Sigmoid colon (tissue), 3 donors: ENCODE results near the gene KEAP1.

Source experiments
- POLR2A ChIP-seq, 2 donors: fragments of 450-650 bp; IDR thresholded peaks; one replicate each; pipeline ENCODE4 v1.6.1; 2016; ENCODE audit warnings: antibody characterized with exemption in 2 of 2, mild to moderate bottlenecking in 2 of 2, moderate library complexity in 2 of 2
- TF ChIP-seq, protein P1 (sequence below), 4 experiments: fragments of 450-650 bp in 3 of 4; fragments of 200-600 bp in 1 of 4; IDR thresholded peaks; one replicate each; pipeline ENCODE4 v1.5.1; 2016 to 2019; ENCODE audit warnings: antibody characterized with exemption in 4 of 4, mild to moderate bottlenecking in 3 of 4, moderate library complexity in 2 of 4

DNA sequence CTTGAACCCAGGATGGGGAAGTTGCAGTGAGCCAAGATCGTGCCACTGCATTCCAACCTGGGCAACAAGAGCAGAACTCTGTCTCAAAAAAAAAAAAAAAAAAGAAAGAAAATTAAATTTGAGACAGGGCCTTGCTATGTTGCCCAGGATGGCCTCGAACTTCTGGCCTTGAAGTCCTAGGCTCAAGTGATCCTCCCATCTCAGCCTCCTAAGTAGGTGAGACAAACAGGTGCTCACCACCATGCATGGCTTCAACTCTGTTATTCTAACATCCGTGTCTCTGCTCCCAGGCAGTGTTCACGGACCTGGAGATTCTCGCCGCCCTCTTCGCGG lies 42.5 kb downstream of the KEAP1 start:
- no peak for TF ChIP-seq POLR2A (IDR thresholded peaks at IDR 0.05)
- TF ChIP-seq, protein P1, sequence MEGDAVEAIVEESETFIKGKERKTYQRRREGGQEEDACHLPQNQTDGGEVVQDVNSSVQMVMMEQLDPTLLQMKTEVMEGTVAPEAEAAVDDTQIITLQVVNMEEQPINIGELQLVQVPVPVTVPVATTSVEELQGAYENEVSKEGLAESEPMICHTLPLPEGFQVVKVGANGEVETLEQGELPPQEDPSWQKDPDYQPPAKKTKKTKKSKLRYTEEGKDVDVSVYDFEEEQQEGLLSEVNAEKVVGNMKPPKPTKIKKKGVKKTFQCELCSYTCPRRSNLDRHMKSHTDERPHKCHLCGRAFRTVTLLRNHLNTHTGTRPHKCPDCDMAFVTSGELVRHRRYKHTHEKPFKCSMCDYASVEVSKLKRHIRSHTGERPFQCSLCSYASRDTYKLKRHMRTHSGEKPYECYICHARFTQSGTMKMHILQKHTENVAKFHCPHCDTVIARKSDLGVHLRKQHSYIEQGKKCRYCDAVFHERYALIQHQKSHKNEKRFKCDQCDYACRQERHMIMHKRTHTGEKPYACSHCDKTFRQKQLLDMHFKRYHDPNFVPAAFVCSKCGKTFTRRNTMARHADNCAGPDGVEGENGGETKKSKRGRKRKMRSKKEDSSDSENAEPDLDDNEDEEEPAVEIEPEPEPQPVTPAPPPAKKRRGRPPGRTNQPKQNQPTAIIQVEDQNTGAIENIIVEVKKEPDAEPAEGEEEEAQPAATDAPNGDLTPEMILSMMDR (IDR thresholded peaks at IDR 0.05), result no peak
